IMR-90 (cell line): ENCODE results near the gene RAB19. TPM values are rescaled to one million over a fixed set of nuclear protein-coding genes. Genes with fewer than 3 reads are reported as not detected.

Source experiments
- ATAC-seq: fragments of 200-7000 bp; cut with Tn5 transposase; 2 replicates; pipeline ENCODE4 v1.9.1; 2020; ENCODE audit warnings: low read depth, mild to moderate bottlenecking, moderate library complexity
- BruUV-seq: library from RNA; stranded (reverse); fragments of 400-500 nt; replicated peaks from 2 replicates; lab custom pipeline; 2021; lab: Mats Ljungman, UMichigan
- CTCF ChIA-PET: fragments of 300-600 bp; formaldehyde crosslinking; extraction: SDS; loops from one replicate; lab custom pipeline; 2021; ENCODE audit warnings: antibody characterized with exemption; lab: Yijun Ruan, JAX
- POLR2A ChIA-PET: fragments of 300-600 bp; sonication (Branson Sonifier 250); formaldehyde crosslinking; loops from one replicate; lab custom pipeline; 2022; ENCODE audit warnings: antibody characterized with exemption; ENCODE audit not compliant: unreplicated experiment; lab: Charles Lee
- DNase-seq: peaks from one replicate; pipeline ENCODE4 v3.0.0; 2013
- H2AFZ ChIP-seq: replicated peaks from 2 replicates; pipeline ENCODE3; 2013; ENCODE audit warnings: low read length, mild to moderate bottlenecking; ENCODE audit not compliant: poor library complexity
- H2AK5ac ChIP-seq: 2 replicates; pipeline ENCODE4 v1.6.1; 2013; ENCODE audit warnings: low read depth, low read length, inconsistent platforms
- H2AK9ac ChIP-seq: replicated peaks from 2 replicates; pipeline ENCODE3; 2013; ENCODE audit warnings: mild to moderate bottlenecking, low read depth, low read length, moderate library complexity; ENCODE audit not compliant: poor library complexity
- H2BK120ac ChIP-seq: 2 replicates; pipeline ENCODE4 v1.6.1; 2013; ENCODE audit warnings: low read depth, low read length, inconsistent platforms
- H2BK15ac ChIP-seq: 3 replicates; pipeline ENCODE4 v1.6.1; 2013; ENCODE audit warnings: low read depth, low read length, inconsistent platforms
- H2BK20ac ChIP-seq: 2 replicates; pipeline ENCODE4 v1.6.1; 2013; ENCODE audit warnings: low read depth, mild to moderate bottlenecking, inconsistent platforms, low read length, moderate library complexity
- H2BK5ac ChIP-seq: 2 replicates; pipeline ENCODE4 v1.6.1; 2013; ENCODE audit warnings: mild to moderate bottlenecking, low read depth, low read length, inconsistent platforms; ENCODE audit not compliant: poor library complexity, severe bottlenecking
- H3K14ac ChIP-seq: replicated peaks from 2 replicates; pipeline ENCODE4 v1.6.1; 2013; ENCODE audit warnings: low read depth, low read length, inconsistent platforms
- H3K18ac ChIP-seq: 2 replicates; pipeline ENCODE4 v1.6.1; 2013; ENCODE audit warnings: low read depth, low read length, control low read depth
- H3K23ac ChIP-seq: 2 replicates; pipeline ENCODE4 v1.6.1; 2013; ENCODE audit warnings: low read depth, low read length, inconsistent platforms
- H3K27ac ChIP-seq: 2 replicates; pipeline ENCODE4 v1.5.1; 2013; ENCODE audit warnings: mild to moderate bottlenecking, control low read depth, low read length; ENCODE audit not compliant: insufficient read depth
- H3K27me3 ChIP-seq: 2 replicates; pipeline ENCODE4 v1.6.1; 2013; ENCODE audit warnings: low read length; ENCODE audit not compliant: control insufficient read depth, insufficient read depth
- H3K36me3 ChIP-seq: 2 replicates; pipeline ENCODE4 v1.6.1; 2013; ENCODE audit warnings: low read length, mixed read lengths; ENCODE audit not compliant: control insufficient read depth, insufficient read depth
- H3K4ac ChIP-seq: 2 replicates; pipeline ENCODE4 v1.6.1; 2013; ENCODE audit warnings: low read depth, low read length, inconsistent platforms
- H3K4me1 ChIP-seq: 2 replicates; pipeline ENCODE4 v1.6.1; 2013; ENCODE audit warnings: low read length, mixed read lengths; ENCODE audit not compliant: control insufficient read depth, insufficient read depth
- H3K4me2 ChIP-seq: 2 replicates; pipeline ENCODE4 v1.6.1; 2013; ENCODE audit warnings: low read depth, mild to moderate bottlenecking, control low read depth, low read length, moderate library complexity
- H3K4me3 ChIP-seq: 2 replicates; pipeline ENCODE4 v1.5.1; 2013; ENCODE audit warnings: low read depth, mild to moderate bottlenecking, control low read depth, low read length, moderate library complexity; ENCODE audit not compliant: insufficient read depth
- H3K56ac ChIP-seq: 2 replicates; pipeline ENCODE4 v1.6.1; 2013; ENCODE audit warnings: low read length, inconsistent platforms; ENCODE audit not compliant: insufficient read depth; ENCODE audit errors: extremely low read depth
- H3K79me1 ChIP-seq, 2 experiments: 2 replicates each; pipeline ENCODE4 v1.6.1; 2013; ENCODE audit warnings: low read length in 2 of 2, inconsistent platforms in 1 of 2, low read depth in 1 of 2
- H3K9ac ChIP-seq: 2 replicates; pipeline ENCODE4 v1.6.1; 2013; ENCODE audit warnings: low read depth, low read length, control low read depth
- H3K9me1 ChIP-seq: 2 replicates; pipeline ENCODE4 v1.6.1; 2013; ENCODE audit warnings: low read length, inconsistent platforms; ENCODE audit not compliant: insufficient read depth
- H3K9me3 ChIP-seq: 2 replicates; pipeline ENCODE4 v1.6.1; 2013; ENCODE audit warnings: low read length; ENCODE audit not compliant: control insufficient read depth, insufficient read depth
- H4K20me1 ChIP-seq: 2 replicates; pipeline ENCODE4 v1.6.1; 2013; ENCODE audit warnings: low read length, inconsistent platforms; ENCODE audit not compliant: insufficient read depth
- H4K5ac ChIP-seq: 2 replicates; pipeline ENCODE4 v1.6.1; 2013; ENCODE audit warnings: mild to moderate bottlenecking, low read depth, low read length, control low read depth
- H4K8ac ChIP-seq, 2 experiments: 2 replicates each; pipeline ENCODE4 v1.6.1; 2013; ENCODE audit warnings: low read depth in 2 of 2, low read length in 2 of 2, control low read depth in 1 of 2, inconsistent platforms in 1 of 2
- H4K91ac ChIP-seq: 2 replicates; pipeline ENCODE4 v1.6.1; 2013; ENCODE audit warnings: low read depth, low read length, inconsistent platforms; ENCODE audit not compliant: insufficient read depth
- CEBPB ChIP-seq: IDR thresholded peaks from 2 replicates; pipeline ENCODE4 v1.6.1; 2012; ENCODE audit warnings: low read depth, low read length, improper control_type of control experiment
- ELK1 ChIP-seq: fragments of 150-350 bp; IDR thresholded peaks from 2 replicates; pipeline ENCODE4 v1.6.1; 2016; ENCODE audit warnings: low read depth, mild to moderate bottlenecking, low read length, moderate library complexity, borderline replicate concordance
- FOS ChIP-seq: fragments of 150-350 bp; IDR thresholded peaks from 2 replicates; pipeline ENCODE4 v1.6.1; 2016; ENCODE audit warnings: low read depth, low read length
- MAZ ChIP-seq: IDR thresholded peaks from 2 replicates; pipeline ENCODE4 v1.6.1; 2012; ENCODE audit warnings: low read depth, mild to moderate bottlenecking, low read length, improper control_type of control experiment, moderate library complexity, borderline replicate concordance
- NFE2L2 ChIP-seq: fragments of 150-350 bp; IDR thresholded peaks from 2 replicates; pipeline ENCODE4 v1.6.1; 2016; ENCODE audit warnings: low read depth, mild to moderate bottlenecking, low read length
- RAD21 ChIP-seq: IDR thresholded peaks from 2 replicates; pipeline ENCODE4 v1.6.1; 2012; ENCODE audit warnings: low read length, improper control_type of control experiment
- SMC3 ChIP-seq: fragments of 150-350 bp; IDR thresholded peaks from 2 replicates; pipeline ENCODE4 v1.6.1; 2016; ENCODE audit warnings: low read depth, mild to moderate bottlenecking, antibody characterized with exemption, low read length, moderate library complexity
- WGBS, 2 experiments: methylation state at CpG; one replicate each; pipeline versions ENCODE4 v1.1.5 to v1.1.7; 2013; ENCODE audit warnings: missing lambda C conversion rate in 2 of 2; ENCODE audit not compliant: insufficient read length in 1 of 2; ENCODE audit errors: extremely low coverage in 2 of 2; 5-methylcytosine and 5-hydroxymethylcytosine counted together
- dilution Hi-C: fragments of 300-500 bp; cut with HindIII; formaldehyde crosslinking; loops from one replicate; pipeline ENCODE4 v1.14.3; 2018; ENCODE audit warnings: low sequenced_read_pairs; ENCODE audit not compliant: unreplicated experiment
- in situ Hi-C: fragments of 300-500 bp; cut with MboI; formaldehyde crosslinking; loops from 3 replicates; pipeline ENCODE4 v1.14.3; 2019; ENCODE audit warnings: low sequenced_read_pairs, inconsistent platforms, mixed read lengths
- intact Hi-C: fragments of 100-400 bp; cut with micrococcal nuclease; formaldehyde crosslinking; loops from 2 replicates; pipeline ENCODE4 v1.10.0; 2022
- polyA plus RNA-seq, 3 experiments: library from polyadenylated mRNA; depleted of rRNA; stranded (reverse); fragments of >200 nt; gene quantifications; 2 replicates each; pipeline ENCODE4 v1.2.3, GENCODE V29; 2012; ENCODE audit warnings: low replicate concordance in 1 of 3
- total RNA-seq: library from RNA; depleted of rRNA; stranded (reverse); fragments of >200 nt; gene quantifications from 2 replicates; pipeline ENCODE4 v1.2.3, GENCODE V29; 2012

Gene RAB19
- total and polyA plus RNA-seq, 2 of the 4 experiments (the other 2 are of a cell fraction) = not detected

- no peak overlapping the region for H3K4ac ChIP-seq
- H3K56ac ChIP-seq = no peak overlapping the region
- ATAC-seq (no peak), DNase-seq (no peak)
- no peak overlapping the region for H4K5ac ChIP-seq
- no peak overlapping the region for H4K91ac ChIP-seq
- no peak for TF ChIP-seq RAD21
- TF ChIP-seq SMC3 = no peak
- no peak for TF ChIP-seq MAZ
- no peak for TF ChIP-seq FOS
- no peak for TF ChIP-seq ELK1
- no peak for TF ChIP-seq NFE2L2
- TF ChIP-seq CEBPB = no peak
- no peak overlapping the region for H3K9ac ChIP-seq
- peaks cover 28% of the 10 kb centered on the region for H3K27me3 ChIP-seq
- ChIA-PET CTCF (no interaction called here), POLR2A (no interaction called here)
- no peaks in the 10 kb centered on the region for H4K20me1 ChIP-seq
- no peak overlapping the region for H3K14ac ChIP-seq
- no peak overlapping the region for H3K4me2 ChIP-seq
- H4K8ac ChIP-seq = no peak overlapping the region
- no peaks in the 10 kb centered on the region; the same call in 1 of the 2 replicates for H3K9me3 ChIP-seq
- no peak overlapping the region for H3K4me3 ChIP-seq
- H3K23ac ChIP-seq = no peak overlapping the region
- H3K4me1 ChIP-seq = no peaks in the 10 kb centered on the region
- no peaks in the 10 kb centered on the region for H3K36me3 ChIP-seq
- no peak overlapping the region for H2BK120ac ChIP-seq
- intact Hi-C loops = no loop called here
- H2BK20ac ChIP-seq = no peak overlapping the region
- H3K79me1 ChIP-seq = no peaks in the 10 kb centered on the region
- no peak overlapping the region for H2BK15ac ChIP-seq
- no peak overlapping the region for H2AK5ac ChIP-seq
- no peak overlapping the region for H2BK5ac ChIP-seq
- H3K18ac ChIP-seq = no peak overlapping the region
- no peaks in the 10 kb centered on the region for H3K9me1 ChIP-seq
- H3K27ac ChIP-seq = no peak overlapping the region
- in situ Hi-C loops = no loop called here
- dilution Hi-C loops = no loop called here
- WGBS, 2 experiments = no CpG with 5 or more reads among the region's 2 CpGs
- no TSS peak for BruUV-seq
- H2AK9ac ChIP-seq = no peak overlapping the region
- no peak overlapping the region for H2AFZ ChIP-seq
Observed at GRCh38 chr7:140421521-140421920, 17.7 kb downstream of the RAB19 start.
